Loucy (cell line): Measurements from ENCODE around the gene PUM2.

Experiments
- CTCF ChIP-seq: fragments of 200-600 bp; sonication (generic); conservative IDR thresholded peaks from 2 replicates; pipeline ENCODE4 v1.5.1; 2014; ENCODE audit warnings: mild to moderate bottlenecking, antibody characterized with exemption, low read length
- EZH2phosphoT487 ChIP-seq: fragments of 200-600 bp; IDR thresholded peaks from 2 replicates; pipeline ENCODE4 v1.6.1; 2018; ENCODE audit warnings: antibody characterized with exemption, mild to moderate bottlenecking, moderate library complexity, borderline replicate concordance

- no peak for TF ChIP-seq CTCF
- TF ChIP-seq EZH2phosphoT487: no peak
These were observed 20.8 kb upstream of the PUM2 start for GRCh38 chr2:20371323-20372025.
